ENCODE data around the gene DDX4.

DNA sequence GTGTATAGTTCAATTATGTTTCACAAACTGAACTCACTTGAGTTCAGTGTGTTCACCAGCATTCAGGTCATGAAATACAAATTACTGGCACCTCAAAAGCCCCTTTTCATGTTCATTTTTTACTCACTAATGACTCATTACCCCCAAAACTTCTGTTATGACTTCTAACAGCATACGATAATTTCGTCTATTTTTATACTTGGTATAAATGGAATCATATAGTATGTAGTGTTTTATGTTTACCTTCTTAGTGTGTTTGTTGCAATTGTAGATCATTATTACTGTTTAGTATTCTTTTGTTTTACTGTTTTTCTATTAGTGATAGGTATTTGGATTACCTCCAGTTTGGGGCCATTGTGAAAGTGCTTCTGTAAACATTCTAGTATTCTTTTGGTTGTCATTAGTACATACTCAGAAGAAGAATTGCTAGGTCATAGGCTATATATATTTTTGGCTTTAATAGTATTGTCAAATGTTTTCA, 33.4 kb downstream of the DDX4 start:
- TF ChIP-seq YY1 (IDR thresholded peaks at IDR 0.05; ENCODE audit: insufficient read depth, insufficient read length), result no peak
- no peak for TF ChIP-seq ZNF274 (IDR thresholded peaks at IDR 0.05; ENCODE audit: low read depth, low read length)

Data from NT2/D1 (cell line).